Omental fat pad (tissue), 4 donors: ENCODE measurements around the gene MYCBP. TPM values are rescaled to one million over a fixed set of nuclear protein-coding genes. Genes with fewer than 3 reads are reported as not detected.

Experiments
- ATAC-seq: fragments of 150-250 bp; one replicate; pipeline ENCODE4 v1.9.1; 2016; ENCODE audit warnings: mild to moderate bottlenecking, moderate library complexity; ENCODE audit not compliant: low FRiP score
- DNase-seq: peaks from one replicate; pipeline ENCODE4 v3.0.0-alpha.2; 2019; ENCODE audit warnings: low spot score
- total RNA-seq, 4 donors: library from RNA; depleted of rRNA; stranded (reverse); fragments of >200 nt; gene quantifications; one replicate each; pipeline ENCODE4 v1.1.0, GENCODE V29; 2016
- TF ChIP-seq, protein P1 (sequence below), 3 donors: fragments of 450-650 bp; IDR thresholded peaks; one replicate each; pipeline ENCODE4 v1.5.1; 2016 to 2017; ENCODE audit warnings: antibody characterized with exemption in 3 of 3, mild to moderate bottlenecking in 3 of 3, moderate library complexity in 2 of 3

Gene MYCBP
- total RNA-seq, 4 donors from 2014 or later, result 5.8 to 17.0 (median 9.3) TPM

DNA sequence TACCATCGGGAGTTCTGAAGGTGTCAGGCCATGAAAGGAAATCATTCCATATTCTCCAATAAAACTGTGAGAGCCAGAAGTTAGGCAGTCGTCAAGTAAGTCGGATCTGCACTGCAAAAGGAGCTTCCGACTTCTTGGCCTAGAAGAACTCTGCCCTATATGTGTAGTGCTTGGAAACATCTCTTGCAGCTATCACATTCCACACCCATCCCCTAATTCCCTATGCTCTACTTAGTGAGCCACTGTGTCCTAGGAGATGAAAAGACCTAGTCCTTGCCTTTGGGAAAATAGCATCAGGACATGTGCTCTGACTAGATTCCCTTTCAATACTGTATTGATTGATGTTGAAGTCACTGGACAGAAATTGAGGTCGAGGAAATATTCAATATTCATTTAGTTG lies 16.4 kb upstream of the MYCBP start:
- TF ChIP-seq, protein P1, sequence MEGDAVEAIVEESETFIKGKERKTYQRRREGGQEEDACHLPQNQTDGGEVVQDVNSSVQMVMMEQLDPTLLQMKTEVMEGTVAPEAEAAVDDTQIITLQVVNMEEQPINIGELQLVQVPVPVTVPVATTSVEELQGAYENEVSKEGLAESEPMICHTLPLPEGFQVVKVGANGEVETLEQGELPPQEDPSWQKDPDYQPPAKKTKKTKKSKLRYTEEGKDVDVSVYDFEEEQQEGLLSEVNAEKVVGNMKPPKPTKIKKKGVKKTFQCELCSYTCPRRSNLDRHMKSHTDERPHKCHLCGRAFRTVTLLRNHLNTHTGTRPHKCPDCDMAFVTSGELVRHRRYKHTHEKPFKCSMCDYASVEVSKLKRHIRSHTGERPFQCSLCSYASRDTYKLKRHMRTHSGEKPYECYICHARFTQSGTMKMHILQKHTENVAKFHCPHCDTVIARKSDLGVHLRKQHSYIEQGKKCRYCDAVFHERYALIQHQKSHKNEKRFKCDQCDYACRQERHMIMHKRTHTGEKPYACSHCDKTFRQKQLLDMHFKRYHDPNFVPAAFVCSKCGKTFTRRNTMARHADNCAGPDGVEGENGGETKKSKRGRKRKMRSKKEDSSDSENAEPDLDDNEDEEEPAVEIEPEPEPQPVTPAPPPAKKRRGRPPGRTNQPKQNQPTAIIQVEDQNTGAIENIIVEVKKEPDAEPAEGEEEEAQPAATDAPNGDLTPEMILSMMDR (IDR thresholded peaks at IDR 0.05), result no peak
- no peak for ATAC-seq
- DNase-seq, result no peak

DNA sequence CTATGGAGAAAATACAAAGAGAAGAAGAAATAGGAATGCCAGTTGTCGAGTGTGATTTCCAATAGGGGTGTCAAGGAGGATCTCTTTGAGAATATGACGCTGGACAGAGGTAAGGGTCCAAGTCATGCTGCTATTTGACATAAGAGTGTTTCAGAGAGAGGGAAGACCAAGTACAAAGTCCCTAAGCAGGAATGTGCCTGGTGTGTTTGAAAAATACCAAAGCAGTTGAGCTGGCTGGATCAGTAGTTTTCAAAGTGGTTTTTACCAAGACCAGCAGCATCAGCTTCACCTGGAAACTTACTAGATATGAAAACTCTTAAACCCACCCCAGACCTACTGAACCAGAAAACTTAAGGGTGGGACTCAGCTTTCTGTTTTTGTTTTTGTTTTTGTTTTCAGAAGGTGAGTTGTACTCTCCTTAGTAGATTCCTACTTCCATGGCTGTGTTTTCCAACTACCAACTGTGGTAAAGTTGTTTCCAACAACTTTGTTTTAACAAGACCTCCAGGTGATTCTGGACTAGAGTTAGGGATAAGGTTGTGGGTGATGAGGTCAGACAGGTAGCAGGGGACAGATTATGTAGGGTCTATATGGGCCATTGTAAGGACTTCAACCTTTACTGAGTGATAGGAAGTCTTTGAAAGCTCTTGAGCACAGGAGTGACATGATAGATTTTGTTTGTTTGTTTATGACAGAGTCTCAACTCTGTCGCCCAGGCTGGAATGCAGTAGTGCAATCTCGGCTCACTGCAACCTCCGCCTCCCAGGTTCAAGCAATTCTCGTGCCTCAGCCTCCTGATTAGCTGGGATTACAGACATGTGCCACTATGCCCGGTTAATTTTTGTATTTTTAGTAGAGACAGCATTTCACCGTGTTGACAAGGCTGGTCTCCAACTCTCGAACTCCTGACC lies 15.5 kb upstream of the MYCBP start:
- ATAC-seq, result no peak

DNA sequence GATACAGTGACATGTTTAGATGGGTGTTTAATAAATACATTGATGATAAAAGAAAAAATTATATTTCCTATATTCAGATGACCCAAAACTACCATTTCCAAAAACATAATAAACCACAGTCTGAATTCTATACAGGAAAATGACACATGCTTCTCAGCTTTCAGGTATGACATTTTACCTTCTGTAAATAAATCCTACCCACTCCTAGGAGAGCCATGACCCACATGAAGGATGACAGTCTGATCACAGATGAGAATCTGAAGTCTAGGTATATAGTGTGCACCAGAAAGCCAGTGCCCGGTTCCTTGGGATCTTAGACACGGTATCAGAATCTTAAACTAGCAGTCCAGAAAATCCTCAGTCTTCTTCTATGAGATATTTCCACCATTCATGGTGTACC lies 11.9 kb upstream of the MYCBP start:
- no peak for ATAC-seq
- no peak for DNase-seq
- TF ChIP-seq, protein P1 (IDR thresholded peaks at IDR 0.05), result no peak

More for the DNA sequence above, 15.5 kb upstream of the MYCBP start:
- TF ChIP-seq, protein P1 (IDR thresholded peaks at IDR 0.05), result no peak
- DNase-seq, result no peak

DNA sequence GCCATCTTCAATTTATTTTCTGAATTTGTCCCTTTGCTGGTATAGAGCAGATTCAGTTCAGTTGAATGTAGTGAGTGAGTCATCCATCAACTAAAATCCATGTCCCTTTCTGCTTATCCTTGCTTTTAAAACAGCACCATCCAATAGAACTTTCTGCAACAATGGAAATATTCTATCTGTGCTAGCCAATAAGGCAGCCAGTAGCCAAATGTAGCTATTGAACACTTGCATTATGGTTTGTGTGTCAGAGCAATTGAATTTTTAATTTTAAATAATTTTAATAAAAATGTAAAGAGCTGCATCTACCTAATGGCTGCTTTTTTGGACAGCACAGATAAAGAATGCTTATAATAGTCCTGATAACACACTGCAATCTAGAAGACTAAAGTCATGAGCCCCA lies 8.3 kb upstream of the MYCBP start, which contains the start of gene GJA9:
Gene GJA9 (minus strand): TSS at position 101 of the 400 bp plus-strand sequence. CDS start 5,489 bp downstream, outside the sequence.
- TF ChIP-seq, protein P1 (IDR thresholded peaks at IDR 0.05), result no peak
- no peak for ATAC-seq
- no peak for DNase-seq

DNA sequence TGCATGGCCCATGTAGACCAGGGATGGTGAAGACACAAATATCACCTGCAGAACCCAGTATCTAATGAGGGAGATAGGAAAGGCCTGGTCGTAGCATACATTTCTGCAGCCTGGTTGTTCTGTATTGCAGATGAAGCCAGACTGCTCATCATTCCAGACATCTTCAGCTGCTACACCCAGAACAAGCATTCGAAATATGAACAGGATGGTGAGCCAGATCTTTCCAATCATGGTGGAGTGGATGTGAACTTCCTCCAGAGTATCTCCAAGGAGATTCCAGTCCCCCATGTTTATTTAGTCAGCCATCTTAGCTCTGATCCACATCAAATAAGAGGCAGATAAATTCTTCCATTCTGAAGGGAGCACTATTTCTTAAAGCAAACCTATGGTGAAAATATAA lies 2.7 kb upstream of the MYCBP start:
- DNase-seq, result no peak
- TF ChIP-seq, protein P1 (IDR thresholded peaks at IDR 0.05), result no peak
- no peak for ATAC-seq

DNA sequence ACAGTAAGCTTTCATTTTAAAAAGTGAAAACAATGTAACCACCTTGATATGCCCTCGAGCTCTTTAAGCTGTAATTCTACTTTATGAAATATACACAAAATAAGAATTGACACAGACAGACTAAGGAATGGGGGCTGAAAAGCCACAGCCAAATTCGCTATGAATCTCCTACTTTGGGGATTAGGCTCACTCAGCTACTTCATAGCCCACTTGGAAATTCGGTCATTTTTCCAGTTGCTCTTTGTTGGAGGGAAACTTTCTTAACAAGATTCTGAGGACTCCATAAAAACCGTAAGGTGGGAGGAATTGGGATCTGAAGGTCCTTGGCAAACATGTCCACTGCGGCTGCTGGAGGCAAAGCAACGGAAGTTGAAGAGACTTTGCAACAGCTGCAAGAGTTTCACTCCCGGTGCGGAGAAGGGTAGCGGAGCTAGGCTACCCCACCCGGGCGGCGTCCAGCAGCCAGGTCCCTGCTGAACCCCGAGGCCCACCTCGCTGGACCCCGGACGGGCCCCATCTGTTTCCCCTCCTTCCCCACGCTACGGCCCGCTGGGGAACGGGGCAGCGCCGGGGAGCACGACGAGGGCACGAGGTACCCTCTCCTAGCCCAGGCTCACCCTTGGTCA lies 634 bp downstream of the MYCBP start:
- DNase-seq (no peak), ATAC-seq (peak; percentile 4)
- TF ChIP-seq, protein P1 (IDR thresholded peaks at IDR 0.05), result no peak
